Trophoblast cell (in vitro differentiated cells and primary cell): ENCODE results near the gene CTNNA3.

Source experiments
- DNase-seq, 2 donors: peaks; one replicate each; pipeline ENCODE4 v3.0.0-alpha.2; 2016
- H2AFZ ChIP-seq: 2 replicates; pipeline ENCODE4 v1.6.1; 2013; ENCODE audit warnings: low read length, moderate library complexity, mild to moderate bottlenecking; ENCODE audit not compliant: insufficient read depth, poor library complexity
- H2AK5ac ChIP-seq: 2 replicates; pipeline ENCODE4 v1.6.1; 2013; ENCODE audit warnings: mild to moderate bottlenecking, low read length
- H2BK120ac ChIP-seq: 2 replicates; pipeline ENCODE4 v1.6.1; 2013; ENCODE audit warnings: low read length, mild to moderate bottlenecking, moderate library complexity; ENCODE audit not compliant: insufficient read depth, poor library complexity
- H2BK12ac ChIP-seq: 2 replicates; pipeline ENCODE4 v1.6.1; 2013; ENCODE audit warnings: mild to moderate bottlenecking, low read length, moderate library complexity
- H2BK5ac ChIP-seq: 2 replicates; pipeline ENCODE4 v1.6.1; 2013; ENCODE audit warnings: low read length, low read depth, moderate library complexity, mild to moderate bottlenecking; ENCODE audit not compliant: poor library complexity
- H3K14ac ChIP-seq: 2 replicates; pipeline ENCODE4 v1.6.1; 2013; ENCODE audit warnings: mild to moderate bottlenecking, low read length
- H3K18ac ChIP-seq: 2 replicates; pipeline ENCODE4 v1.6.1; 2013; ENCODE audit warnings: mild to moderate bottlenecking, low read length
- H3K23ac ChIP-seq: 2 replicates; pipeline ENCODE4 v1.6.1; 2013; ENCODE audit warnings: low read length
- H3K27ac ChIP-seq: 2 replicates; pipeline ENCODE4 v1.5.1; 2013; ENCODE audit warnings: low read depth, mild to moderate bottlenecking, inconsistent platforms, low read length, moderate library complexity
- H3K27me3 ChIP-seq: 2 replicates; pipeline ENCODE4 v1.6.1; 2013; ENCODE audit warnings: inconsistent platforms, mild to moderate bottlenecking, low read length, moderate library complexity; ENCODE audit not compliant: insufficient read depth
- H3K36me3 ChIP-seq, 2 experiments: 1 replicate in 1 of 2; 2 replicates in 1 of 2; pipeline ENCODE4 v1.6.1; 2013; ENCODE audit warnings: low read length in 2 of 2, mild to moderate bottlenecking in 2 of 2, moderate library complexity in 1 of 2; ENCODE audit not compliant: insufficient read depth in 2 of 2, control insufficient read depth in 1 of 2
- H3K4ac ChIP-seq: 2 replicates; pipeline ENCODE4 v1.6.1; 2013; ENCODE audit warnings: low read depth, mild to moderate bottlenecking, low read length, moderate library complexity
- H3K4me1 ChIP-seq, 2 experiments: 1 replicate in 1 of 2; 2 replicates in 1 of 2; pipeline ENCODE4 v1.6.1; 2013; ENCODE audit warnings: low read length in 2 of 2, mild to moderate bottlenecking in 2 of 2, moderate library complexity in 1 of 2; ENCODE audit not compliant: insufficient read depth in 2 of 2, control insufficient read depth in 1 of 2
- H3K4me2 ChIP-seq: 2 replicates; pipeline ENCODE4 v1.6.1; 2013; ENCODE audit warnings: inconsistent platforms, mild to moderate bottlenecking, low read length, moderate library complexity
- H3K4me3 ChIP-seq: 2 replicates; pipeline ENCODE4 v1.5.1; 2013; ENCODE audit warnings: mild to moderate bottlenecking, low read depth, low read length, inconsistent platforms
- H3K79me1 ChIP-seq: one replicate; pipeline ENCODE4 v1.6.1; 2013; ENCODE audit warnings: low read length
- H3K79me2 ChIP-seq: 2 replicates; pipeline ENCODE4 v1.6.1; 2013; ENCODE audit warnings: low read length, mild to moderate bottlenecking; ENCODE audit not compliant: control insufficient read depth, insufficient read depth, poor library complexity
- H3K9ac ChIP-seq: 2 replicates; pipeline ENCODE4 v1.6.1; 2013; ENCODE audit warnings: mild to moderate bottlenecking, low read length
- H3K9me3 ChIP-seq: 2 replicates; pipeline ENCODE4 v1.6.1; 2013; ENCODE audit warnings: low read depth, mild to moderate bottlenecking, control low read depth, inconsistent platforms, low read length; ENCODE audit not compliant: insufficient read depth
- H4K12ac ChIP-seq: 2 replicates; pipeline ENCODE4 v1.6.1; 2013; ENCODE audit warnings: low read depth, mild to moderate bottlenecking, low read length, moderate library complexity
- H4K8ac ChIP-seq: 2 replicates; pipeline ENCODE4 v1.6.1; 2013; ENCODE audit warnings: low read depth, mild to moderate bottlenecking, low read length, moderate library complexity
- H4K91ac ChIP-seq: one replicate; pipeline ENCODE4 v1.6.1; 2013; ENCODE audit warnings: low read depth, mild to moderate bottlenecking, low read length, moderate library complexity
- WGBS: extraction: QIAGEN DNeasy Blood & Tissue Kit; methylation state at CpG from one replicate; pipeline ENCODE4 v1.1.7; 2013; ENCODE audit warnings: missing lambda C conversion rate; ENCODE audit not compliant: insufficient read length, insufficient coverage; ENCODE audit errors: extremely low coverage; 5-methylcytosine and 5-hydroxymethylcytosine counted together

Gene CTNNA3

GRCh38 chr10:67519434-67519833 lies 176.6 kb downstream of the CTNNA3 start:
- Histone ChIP-seq H3K27me3 (no peaks in the 10 kb centered on the region), H4K8ac (no peak overlapping the region), H3K4me3 (no peak overlapping the region), H3K4ac (no peak overlapping the region), H3K36me3 (no peaks in the 10 kb centered on the region), H2BK12ac (no peak overlapping the region), H4K12ac (no peak overlapping the region), H2AFZ (no peak overlapping the region), H3K27ac (no peak overlapping the region), H3K9me3 (no peaks in the 10 kb centered on the region), H3K14ac (no peak overlapping the region), H3K79me1 (no peaks in the 10 kb centered on the region), H3K9ac (no peak overlapping the region), H2BK5ac (no peak overlapping the region), H3K79me2 (no peaks in the 10 kb centered on the region), H2BK120ac (no peak overlapping the region), H2AK5ac (no peak overlapping the region), H3K4me2 (no peak overlapping the region), H4K91ac (no peak overlapping the region), H3K18ac (no peak overlapping the region), H3K4me1 (no peaks in the 10 kb centered on the region), H3K23ac (no peak overlapping the region)
- no CpG with 5 or more reads among the region's 2 CpGs for WGBS
- no peak for DNase-seq

- Histone ChIP-seq H3K9ac (no peak overlapping the region), H4K91ac (no peak overlapping the region), H3K4me1 (no peaks in the 10 kb centered on the region), H3K27ac (no peak overlapping the region), H3K4ac (no peak overlapping the region), H2AFZ (no peak overlapping the region), H3K79me1 (no peaks in the 10 kb centered on the region), H2AK5ac (no peak overlapping the region), H3K14ac (no peak overlapping the region), H3K9me3 (no peaks in the 10 kb centered on the region), H2BK5ac (no peak overlapping the region), H3K79me2 (no peaks in the 10 kb centered on the region), H3K27me3 (no peaks in the 10 kb centered on the region), H3K4me3 (no peak overlapping the region), H4K8ac (no peak overlapping the region), H4K12ac (no peak overlapping the region), H2BK120ac (no peak overlapping the region), H3K4me2 (no peak overlapping the region), H3K18ac (no peak overlapping the region), H3K36me3 (no peaks in the 10 kb centered on the region), H3K23ac (no peak overlapping the region), H2BK12ac (no peak overlapping the region)
- DNase-seq: no peak
- no CpG with 5 or more reads among the region's 4 CpGs for WGBS
Measured at GRCh38 chr10:67518756-67519155, 177.2 kb downstream of the CTNNA3 start.

- no peaks in the 10 kb centered on the region for H3K27me3 ChIP-seq
- WGBS: no CpG with 5 or more reads among the region's 4 CpGs
- no peaks in the 10 kb centered on the region for H3K9me3 ChIP-seq
- no peak overlapping the region for H4K91ac ChIP-seq
- H2AK5ac ChIP-seq: no peak overlapping the region
- H2BK120ac ChIP-seq: no peak overlapping the region
- H3K36me3 ChIP-seq: no peaks in the 10 kb centered on the region
- no peak overlapping the region for H3K4me3 ChIP-seq
- H4K8ac ChIP-seq: no peak overlapping the region
- DNase-seq: no peak
- H3K4me1 ChIP-seq: no peaks in the 10 kb centered on the region
- no peak overlapping the region for H3K23ac ChIP-seq
- no peak overlapping the region for H3K4ac ChIP-seq
- H3K14ac ChIP-seq: no peak overlapping the region
- H2BK5ac ChIP-seq: no peak overlapping the region
- H2AFZ ChIP-seq: no peak overlapping the region
- H4K12ac ChIP-seq: no peak overlapping the region
- no peaks in the 10 kb centered on the region for H3K79me2 ChIP-seq
- no peak overlapping the region for H2BK12ac ChIP-seq
- H3K4me2 ChIP-seq: no peak overlapping the region
- no peak overlapping the region for H3K27ac ChIP-seq
- H3K9ac ChIP-seq: no peak overlapping the region
- H3K79me1 ChIP-seq: no peaks in the 10 kb centered on the region
- H3K18ac ChIP-seq: no peak overlapping the region
Measured at GRCh38 chr10:67518043-67518442, 178.0 kb downstream of the CTNNA3 start.

- no peak overlapping the region for H2BK5ac ChIP-seq
- H3K14ac ChIP-seq: no peak overlapping the region
- no peaks in the 10 kb centered on the region for H3K4me1 ChIP-seq
- no peak overlapping the region for H4K8ac ChIP-seq
- no peak overlapping the region for H2AFZ ChIP-seq
- H3K23ac ChIP-seq: no peak overlapping the region
- no peak overlapping the region for H2BK12ac ChIP-seq
- no peak overlapping the region for H3K4ac ChIP-seq
- no peaks in the 10 kb centered on the region for H3K79me1 ChIP-seq
- H3K4me3 ChIP-seq: no peak overlapping the region
- no peak overlapping the region for H3K4me2 ChIP-seq
- H3K36me3 ChIP-seq: no peaks in the 10 kb centered on the region
- no peak overlapping the region for H4K12ac ChIP-seq
- no peak for DNase-seq
- peaks cover 2% of the 10 kb centered on the region for H3K9me3 ChIP-seq
- H3K27me3 ChIP-seq: no peaks in the 10 kb centered on the region
- no peak overlapping the region for H4K91ac ChIP-seq
- H3K18ac ChIP-seq: no peak overlapping the region
- no peaks in the 10 kb centered on the region for H3K79me2 ChIP-seq
- no peak overlapping the region for H2BK120ac ChIP-seq
- H2AK5ac ChIP-seq: no peak overlapping the region
- no peak overlapping the region for H3K27ac ChIP-seq
- no peak overlapping the region for H3K9ac ChIP-seq
Measured at GRCh38 chr10:67506757-67507091, 189.3 kb downstream of the CTNNA3 start.
